NK-92 (cell line): ENCODE data around the gene SMIM43.

Source experiments
- DNase-seq: peaks from one replicate; lab custom pipeline; 2025; ENCODE audit not compliant: unreplicated experiment; lab: John Stamatoyannopoulos, UW

Gene SMIM43

DNA sequence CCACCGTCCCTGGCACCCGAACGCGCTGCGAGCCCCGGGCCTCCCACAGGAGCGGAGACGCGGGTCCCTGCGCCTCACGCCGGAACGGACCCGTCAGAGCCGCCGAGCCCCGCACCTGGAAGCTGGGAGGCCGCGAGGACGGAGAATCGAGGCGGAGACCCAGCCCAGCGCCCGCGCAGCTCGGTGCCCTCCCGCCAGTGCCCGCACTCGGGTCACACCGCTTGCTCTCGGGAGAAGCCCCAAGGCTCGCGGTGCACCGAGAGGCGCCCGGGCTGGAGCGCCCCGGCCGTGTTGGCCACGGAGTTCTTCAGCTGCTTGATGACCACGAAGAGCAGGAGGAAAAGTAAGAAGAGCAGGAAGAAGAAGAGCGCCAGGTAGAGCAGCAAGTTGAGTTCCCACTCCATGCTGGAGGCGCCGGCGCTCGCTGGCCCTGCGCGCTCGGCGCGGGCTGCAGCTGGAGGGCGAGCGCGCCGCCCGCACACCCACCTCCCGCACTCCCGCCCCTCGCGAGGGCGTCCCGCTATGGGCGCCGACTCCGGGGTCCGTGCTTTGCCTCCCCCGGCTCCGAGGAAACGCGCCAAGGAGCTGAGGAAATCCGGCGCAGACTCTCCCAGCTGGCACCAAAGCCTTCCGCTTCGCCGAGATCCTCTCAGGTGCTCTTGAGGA is at the start of gene SMIM43:
SMIM43 (minus strand) TSS at position 463 of the 666 bp plus-strand sequence; CDS start at position 404, 59 bp downstream.
- no peak for DNase-seq

DNA sequence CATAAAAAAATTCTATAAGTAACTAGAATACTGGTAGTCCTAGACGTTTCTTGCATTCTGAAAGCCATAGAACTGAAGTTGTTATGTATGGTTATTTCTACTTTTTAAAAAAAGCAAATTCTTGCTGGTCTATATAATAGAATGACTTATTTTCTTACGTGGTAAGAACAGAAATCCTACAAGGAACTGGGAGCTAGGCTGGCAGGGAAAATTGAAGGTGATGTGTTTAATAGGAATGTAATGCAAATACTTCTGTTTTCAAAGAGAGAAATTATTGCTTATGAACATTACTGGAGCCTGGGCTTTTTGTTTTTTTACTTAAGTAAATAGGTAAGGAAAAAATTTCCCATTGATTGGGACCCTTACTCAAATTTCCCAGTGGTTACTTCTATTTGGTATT is 49.8 kb upstream of the SMIM43 start:
- DNase-seq, result no peak

DNA sequence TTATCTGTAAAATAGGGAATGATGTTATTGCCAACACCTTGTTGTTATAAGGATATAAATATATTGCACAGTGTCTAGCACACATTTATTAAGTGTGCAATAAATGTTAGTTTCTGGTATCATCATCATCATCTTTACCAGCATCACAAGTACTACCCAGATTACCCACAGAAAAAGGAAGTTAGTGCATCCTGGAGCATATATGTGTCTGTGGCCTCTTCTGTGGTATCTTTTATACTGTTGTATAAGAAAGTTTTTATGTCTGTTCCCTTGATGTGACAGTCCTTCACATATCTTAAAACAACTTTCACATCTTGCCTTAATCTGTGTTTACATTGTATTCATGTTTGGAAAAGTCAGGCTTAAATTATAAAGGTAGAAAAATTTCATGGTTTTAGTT is 46.2 kb upstream of the SMIM43 start:
- DNase-seq, result no peak

DNA sequence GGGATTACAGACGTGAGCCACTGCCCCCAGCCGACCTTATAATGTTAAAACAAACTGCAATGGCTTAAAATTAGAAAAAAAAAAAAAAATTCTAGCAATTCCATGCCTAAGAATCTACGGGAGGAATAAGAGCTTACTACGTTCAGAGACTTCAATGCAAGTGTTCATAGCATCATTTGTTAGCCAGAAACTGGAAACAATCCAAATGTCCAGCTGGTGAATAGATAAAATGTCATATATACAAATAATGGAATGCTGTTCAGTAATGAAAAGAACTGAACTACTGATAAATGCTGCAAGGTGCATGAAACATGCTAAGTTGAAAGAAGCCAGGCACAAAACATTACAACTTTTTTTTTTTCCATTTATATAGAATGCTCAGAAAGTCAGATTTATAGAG is 41.4 kb upstream of the SMIM43 start:
- no peak for DNase-seq

DNA sequence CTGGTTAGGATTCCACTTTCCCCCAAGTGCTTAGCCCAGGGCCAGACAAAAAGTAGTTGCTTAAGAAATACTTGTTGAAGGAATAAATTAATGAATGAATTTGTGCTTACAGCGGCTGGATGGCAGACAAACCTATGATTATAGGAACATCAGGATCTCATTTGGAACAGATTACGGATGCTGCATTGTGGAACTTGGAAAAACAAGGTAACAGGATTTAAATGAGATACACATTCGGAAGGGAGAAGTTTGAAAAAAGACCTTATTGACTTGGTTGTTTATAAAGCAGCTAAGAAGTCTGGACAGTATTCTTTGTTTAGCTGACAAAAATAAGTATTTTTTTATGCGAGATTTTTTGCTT is 36.7 kb upstream of the SMIM43 start:
- DNase-seq, result no peak

DNA sequence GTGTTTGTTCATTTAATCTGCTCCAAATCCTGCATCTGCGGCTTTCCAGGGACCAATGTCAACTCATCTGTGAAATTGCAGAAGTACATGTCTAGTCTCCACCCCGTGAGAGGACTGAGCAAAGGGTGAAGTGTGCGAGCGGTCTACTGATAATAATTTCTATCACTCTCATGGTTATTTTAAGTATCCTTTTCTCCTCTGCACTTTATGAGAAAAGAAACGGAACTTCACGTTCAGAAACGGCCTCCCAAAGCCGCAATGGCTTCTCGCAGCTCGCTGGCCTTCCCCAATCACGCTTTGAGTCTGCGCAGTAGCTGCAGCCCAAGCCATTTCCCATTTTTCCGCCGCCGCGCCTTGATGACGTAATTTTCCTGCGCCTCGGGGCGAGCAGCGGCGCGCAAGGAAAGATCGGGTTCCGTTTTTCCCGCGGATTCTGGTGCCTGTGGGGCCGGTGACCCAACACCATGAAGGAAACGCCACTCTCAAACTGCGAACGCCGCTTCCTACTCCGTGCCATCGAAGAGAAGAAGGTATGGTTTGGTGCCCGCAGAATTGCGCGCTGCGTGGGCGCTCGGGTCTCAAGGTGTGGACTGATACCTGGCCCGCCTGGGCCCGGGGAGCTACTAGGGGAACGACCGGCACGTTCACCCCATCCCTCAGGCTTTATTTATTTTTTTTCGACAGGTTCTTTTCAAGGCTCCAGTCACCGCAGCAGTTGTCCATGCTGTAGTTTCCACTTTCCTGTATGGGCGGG is 36.2 kb upstream of the SMIM43 start, which contains the start of gene EXOSC9:
EXOSC9 (plus strand) TSS at position 363 of the 754 bp plus-strand sequence; CDS start at position 465, 102 bp downstream.
- DNase-seq, result peak; percentile 56

DNA sequence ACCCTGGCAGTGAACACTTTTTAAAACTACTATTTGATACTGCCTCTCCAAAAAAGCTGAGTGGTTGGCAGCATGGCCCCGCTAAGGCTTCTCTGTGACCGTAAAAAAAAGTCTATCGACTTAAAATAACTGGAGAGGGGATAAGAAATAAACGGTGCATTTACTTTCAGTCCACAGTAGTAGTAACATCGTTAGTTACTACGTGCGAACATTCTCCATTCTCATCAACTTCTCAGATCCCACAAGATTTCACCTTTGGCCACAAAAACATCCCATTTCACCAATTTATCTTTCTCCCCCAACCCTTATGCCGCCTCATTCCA is 35.6 kb upstream of the SMIM43 start:
- DNase-seq, result no peak

DNA sequence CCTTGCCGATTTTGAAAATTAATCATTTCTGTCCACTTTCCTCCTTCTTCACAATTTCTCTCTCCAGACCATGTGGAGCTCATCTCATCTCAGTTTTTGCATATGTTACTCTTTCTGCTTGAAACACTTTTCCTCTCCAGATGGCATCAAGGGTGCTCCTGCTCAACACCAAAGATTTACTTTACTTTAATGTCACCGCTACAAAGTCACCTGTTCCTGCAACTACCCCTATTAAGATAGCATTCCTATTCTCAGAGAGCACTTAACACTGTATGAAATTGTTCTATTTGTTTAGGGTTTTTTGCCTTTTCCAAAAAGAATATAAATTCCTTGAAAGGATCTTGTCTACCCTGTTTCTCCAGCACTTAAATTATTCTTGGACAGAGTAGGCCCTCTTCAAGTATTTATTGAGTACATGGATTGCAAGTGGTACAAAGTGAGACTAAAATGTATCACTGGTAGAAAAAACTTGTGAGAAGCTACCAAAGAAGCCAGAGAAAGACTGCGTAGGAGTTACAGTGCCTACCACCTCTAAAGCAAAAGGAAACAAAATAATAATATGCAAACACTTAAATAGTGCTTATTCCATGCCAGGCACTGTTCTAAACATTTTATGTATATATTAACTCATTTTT is 35.0 kb upstream of the SMIM43 start:
- DNase-seq, result no peak

DNA sequence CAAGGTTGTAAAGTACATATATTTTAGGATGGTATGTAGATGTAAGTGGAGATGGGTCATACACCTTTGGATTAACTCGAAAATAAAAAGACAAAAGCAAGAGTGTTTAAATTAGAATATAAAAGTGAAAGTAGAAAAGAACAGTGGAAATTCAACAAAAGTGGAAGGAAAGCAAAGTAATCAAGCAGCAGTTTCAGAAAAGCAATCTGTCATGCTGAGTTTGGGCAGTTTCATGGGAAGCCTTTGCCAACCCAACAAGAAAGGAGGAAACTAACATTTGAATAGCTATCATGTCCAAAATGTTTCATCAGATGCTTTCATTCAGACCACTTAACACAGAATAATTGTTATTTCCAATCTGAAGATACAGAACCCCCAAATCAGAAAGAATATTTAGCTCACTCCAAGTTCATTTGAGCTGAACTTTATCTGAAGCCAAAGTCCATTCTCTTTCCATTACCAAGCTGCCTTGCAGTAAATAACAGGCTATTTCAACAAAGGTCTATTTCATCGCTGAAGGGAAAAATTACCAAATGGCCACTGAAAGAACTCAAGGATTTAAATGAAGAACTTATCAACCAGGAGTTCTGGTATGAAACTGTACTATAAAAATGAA is 34.4 kb upstream of the SMIM43 start:
- DNase-seq, result no peak

DNA sequence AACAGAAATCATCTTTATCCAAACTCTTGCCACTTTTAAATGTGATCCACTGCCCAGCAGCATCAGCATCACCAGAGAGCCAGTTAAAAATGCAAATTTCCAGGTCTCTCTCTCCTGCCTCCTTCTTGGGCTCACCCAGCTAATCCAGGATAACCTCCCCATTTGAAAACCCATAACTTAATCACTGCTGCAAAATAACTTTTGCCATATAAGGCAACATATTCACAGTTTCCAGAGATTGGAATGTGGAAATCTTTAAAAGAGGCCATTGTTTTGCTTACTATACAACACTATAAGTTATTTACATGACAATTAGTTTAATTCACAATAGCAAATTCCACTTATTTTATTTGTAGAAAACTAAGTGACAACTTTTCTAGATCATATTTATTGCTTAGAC is 31.3 kb upstream of the SMIM43 start:
- no peak for DNase-seq

DNA sequence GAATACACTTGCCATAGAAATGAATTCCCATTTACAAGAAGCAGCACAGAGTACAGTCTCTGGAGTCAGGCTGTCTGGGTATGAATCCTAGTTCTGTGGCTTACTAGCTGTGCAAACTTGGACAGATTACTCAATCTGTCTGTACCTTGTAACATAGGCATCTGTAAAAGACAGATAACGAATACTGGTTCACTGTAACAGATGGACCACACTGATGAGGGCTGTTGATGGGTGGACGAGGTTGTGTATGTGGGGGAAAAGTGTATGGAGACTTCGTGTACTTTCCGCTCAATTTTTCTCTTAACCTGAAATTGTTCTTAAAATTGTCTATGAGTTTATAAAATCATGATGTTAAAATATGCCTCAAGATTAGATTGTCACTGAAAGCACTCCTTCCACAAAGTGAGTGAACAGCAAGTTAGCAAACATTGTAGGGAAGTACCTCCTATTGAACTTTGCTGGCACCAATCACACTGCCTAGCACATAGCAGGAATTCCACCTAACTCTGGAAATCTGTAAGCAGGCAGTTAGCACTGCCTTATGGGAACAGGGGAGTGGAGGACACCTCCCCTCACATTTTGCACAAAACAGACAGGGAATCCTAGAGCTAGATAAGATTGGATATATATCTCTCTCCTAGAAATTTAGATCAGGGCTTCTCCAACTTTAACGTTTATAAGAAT is 29.7 kb upstream of the SMIM43 start:
- DNase-seq, result no peak

DNA sequence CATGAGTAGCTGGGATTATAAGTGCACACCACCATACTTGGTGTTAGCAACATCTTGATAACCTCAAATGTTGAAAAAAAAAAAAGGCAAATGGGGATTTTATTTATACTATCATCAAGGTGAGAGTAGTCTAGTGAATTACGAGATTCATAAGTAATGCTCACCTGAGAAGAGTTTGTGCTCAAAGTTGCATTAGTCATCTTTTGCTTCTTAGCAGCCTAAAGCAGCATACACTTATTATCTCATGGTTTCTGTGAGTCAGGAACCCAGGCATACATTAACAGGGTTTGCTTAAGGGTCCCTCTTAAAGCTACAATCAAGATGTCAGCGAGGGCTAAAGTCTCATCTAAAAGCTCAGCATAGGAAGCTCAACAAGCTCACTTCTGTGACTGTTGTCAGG is 28.0 kb upstream of the SMIM43 start:
- no peak for DNase-seq

DNA sequence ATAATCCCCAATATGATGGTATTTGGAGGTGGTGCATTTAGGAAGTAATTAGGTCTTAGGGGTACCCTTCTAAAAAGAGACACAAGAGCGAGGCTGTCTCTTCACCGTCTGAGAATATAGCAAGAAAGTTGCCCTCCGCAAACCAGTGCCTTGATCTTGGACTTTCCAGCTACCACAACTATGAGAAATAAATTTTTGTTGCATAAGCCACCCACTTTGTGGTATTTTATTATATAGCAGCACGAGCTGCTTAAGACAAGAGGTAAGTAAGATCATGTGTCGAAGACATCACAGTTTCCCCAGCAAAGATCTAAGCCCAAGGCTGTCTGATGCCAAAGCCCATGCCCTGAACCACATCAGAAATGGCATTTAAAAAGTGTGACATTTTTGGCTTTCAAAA is 26.5 kb upstream of the SMIM43 start:
- DNase-seq, result no peak

DNA sequence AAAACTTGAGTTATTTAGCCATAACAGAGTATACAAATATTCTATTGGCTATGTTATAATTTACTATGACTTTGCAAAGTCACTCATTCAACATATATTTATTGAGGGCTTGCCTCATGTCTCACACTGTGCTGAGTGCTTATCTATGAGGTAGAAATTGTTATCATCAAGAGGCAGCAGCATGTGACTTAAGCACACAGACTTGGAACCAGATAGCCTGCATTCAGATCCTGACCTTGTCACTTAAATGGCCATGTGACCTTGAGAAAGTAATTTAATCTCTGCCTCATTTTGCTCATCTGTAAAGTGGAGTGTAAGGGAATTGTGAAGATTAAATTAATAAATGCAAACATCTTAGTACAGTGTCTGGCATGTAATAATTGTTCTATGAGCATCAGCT is 26.0 kb upstream of the SMIM43 start:
- DNase-seq, result no peak

DNA sequence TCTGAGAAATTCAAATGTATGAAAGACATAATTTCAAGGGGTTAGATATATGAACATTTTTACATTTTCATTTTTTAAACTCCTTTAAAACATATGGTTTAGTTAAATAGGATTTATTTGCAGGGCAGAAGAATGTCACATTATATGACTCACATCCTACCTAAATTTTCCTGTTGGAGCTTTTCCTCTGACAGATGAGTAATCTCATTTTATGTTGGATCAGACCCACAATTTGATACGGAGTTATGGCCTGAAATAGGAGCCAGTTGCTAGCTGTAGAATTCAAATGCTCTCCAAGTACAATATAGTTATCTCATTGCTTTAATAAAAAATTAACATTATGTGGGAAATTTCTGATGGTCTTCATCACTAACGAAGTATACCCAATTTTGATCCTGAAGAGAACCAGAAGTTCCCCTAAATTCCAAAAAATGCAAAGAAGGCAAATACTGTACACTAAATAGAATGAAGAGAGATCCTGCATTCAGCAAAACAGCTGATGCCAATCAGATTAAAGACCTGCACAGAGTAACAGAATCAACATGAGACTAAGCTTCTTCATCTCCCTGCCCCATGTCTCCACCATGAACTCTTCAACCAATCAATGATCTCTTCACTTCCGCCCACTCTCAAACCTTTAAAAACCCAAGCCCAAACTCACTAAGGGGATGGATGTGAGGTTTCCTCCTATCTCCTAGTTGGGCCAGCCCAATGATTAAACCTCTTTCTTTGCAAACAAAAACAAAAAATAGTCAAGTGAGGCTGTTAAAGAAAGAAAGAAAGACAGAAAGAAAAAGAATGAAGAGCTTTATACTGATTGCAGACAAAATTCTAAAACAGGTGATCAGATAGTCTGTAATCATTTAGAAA is 25.2 kb upstream of the SMIM43 start:
- no peak for DNase-seq

DNA sequence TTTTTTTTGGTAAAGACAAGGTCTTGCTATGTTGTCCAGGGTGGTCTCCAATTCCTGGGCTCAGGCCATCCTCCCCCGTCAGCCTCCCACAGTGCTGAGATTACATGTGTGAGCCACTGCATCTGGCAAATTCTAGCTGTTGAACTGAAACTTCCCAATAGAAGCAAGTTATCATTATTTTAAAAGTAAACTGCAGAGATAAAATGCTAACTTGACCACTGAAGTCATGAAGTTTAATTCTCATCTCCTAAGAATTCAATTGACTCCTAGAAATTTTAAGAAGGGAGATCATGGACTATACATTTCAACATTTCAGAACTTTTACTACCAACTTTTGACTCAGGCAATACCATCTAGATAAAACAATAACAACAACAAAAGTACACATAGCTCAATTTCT is 24.5 kb upstream of the SMIM43 start:
- DNase-seq, result no peak

DNA sequence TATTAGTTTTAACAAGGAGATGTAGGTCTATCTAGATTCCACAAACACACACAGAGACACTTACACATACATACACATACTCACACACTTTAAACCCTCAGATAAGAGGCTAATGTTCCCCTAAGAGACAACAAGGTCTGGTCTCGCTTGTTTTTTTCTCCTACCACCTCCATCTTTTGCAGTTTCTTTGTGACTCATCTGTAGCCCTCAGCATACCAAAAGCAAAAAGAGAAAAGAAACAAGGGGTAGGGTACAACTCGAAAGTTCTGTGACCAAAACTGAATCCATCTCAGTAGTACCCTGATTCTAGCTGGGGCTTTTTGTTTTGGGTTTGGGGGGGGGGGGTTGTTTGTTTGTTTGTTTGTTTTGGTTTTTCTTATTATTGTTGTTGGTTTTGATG is 23.9 kb upstream of the SMIM43 start:
- DNase-seq, result no peak

DNA sequence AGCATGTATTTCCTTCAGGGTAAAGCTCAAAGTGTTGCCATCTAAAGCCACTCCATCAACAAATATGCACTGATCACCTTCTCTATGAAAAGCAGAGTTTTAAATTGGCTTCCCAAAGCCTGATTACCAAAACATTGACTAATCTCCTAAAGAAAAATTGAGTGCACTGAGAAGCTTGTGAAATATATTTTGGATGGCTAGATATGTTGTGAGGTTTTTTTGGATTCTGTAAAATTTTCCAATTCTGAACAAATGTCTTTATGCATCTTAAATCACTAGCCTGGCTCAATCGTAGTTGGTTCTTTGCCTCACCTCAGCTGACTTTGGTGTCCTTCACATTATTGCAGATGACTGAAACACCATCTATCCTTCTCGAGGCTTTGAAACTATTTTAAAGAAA is 21.3 kb upstream of the SMIM43 start:
- no peak for DNase-seq

DNA sequence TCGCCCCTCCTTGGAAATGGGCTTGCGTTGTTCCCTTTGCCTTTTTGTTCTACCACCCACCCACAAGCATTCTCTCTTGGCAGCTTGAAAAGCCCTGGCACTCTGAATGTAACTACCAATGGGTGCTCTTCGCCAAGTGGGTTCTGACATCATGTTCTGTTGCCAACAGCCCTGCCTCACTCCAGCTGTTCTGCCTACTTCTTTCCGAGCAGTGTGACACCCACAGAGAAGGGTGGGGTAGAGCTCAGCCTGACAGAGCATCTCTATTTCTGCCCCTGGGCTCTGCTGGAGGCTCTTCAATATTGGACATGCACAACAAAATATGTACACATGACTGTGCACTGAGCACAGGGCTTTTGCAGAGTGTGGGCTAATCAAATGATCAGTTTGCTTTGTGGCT is 20.5 kb upstream of the SMIM43 start:
- DNase-seq, result no peak

DNA sequence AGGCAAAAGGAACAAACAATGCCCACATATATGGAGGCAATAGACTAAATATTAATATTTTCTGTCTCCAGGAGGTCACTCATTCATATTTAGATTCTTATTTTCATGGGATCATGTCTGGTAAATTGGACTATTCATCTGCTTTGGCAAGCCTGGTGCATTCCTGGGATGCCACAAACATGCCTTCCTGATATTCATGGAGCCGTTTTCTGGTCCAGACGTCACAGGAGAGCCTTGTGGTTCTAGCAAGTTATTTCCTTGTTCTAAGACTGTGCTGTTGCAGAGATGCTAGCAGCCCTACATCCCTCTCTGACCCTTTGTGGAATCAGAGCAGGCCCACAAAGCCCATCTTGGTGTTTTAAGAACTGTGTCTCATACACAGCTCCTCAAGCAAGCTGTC is 20.0 kb upstream of the SMIM43 start:
- DNase-seq, result no peak
